Tibial artery (tissue), 4 donors: ENCODE data around the gene AADAT.

Experiments
- DNase-seq, 2 donors: peaks; one replicate each; pipeline ENCODE4 v3.0.0-alpha.2; 2019
- H3K27ac ChIP-seq, 2 donors: fragments of 200-600 bp; sonication (generic) in 1 of 2; 1 replicate in 1 of 2; 2 replicates in 1 of 2; pipeline ENCODE4 v1.5.1; 2018 to 2019; ENCODE audit warnings: mild to moderate bottlenecking in 1 of 2
- H3K27me3 ChIP-seq, 2 donors: fragments of 200-600 bp; sonication (generic) in 1 of 2; one replicate each; pipeline versions ENCODE4 v1.5.1 to v1.6.0; 2016 to 2019
- H3K36me3 ChIP-seq, 3 donors: fragments of 200-600 bp; sonication (generic) in 2 of 3; one replicate each; pipeline ENCODE4 v1.5.1; 2016 to 2019; ENCODE audit warnings: mild to moderate bottlenecking in 2 of 3
- H3K4me1 ChIP-seq, 4 donors: fragments of 200-600 bp; sonication (generic) in 2 of 4; 1 replicate in 3 of 4; 2 replicates in 1 of 4; pipeline ENCODE4 v1.5.1; 2016 to 2019
- H3K4me3 ChIP-seq, 2 donors: fragments of 200-600 bp; sonication (generic) in 1 of 2; 1 replicate in 1 of 2; 2 replicates in 1 of 2; pipeline ENCODE4 v1.5.1; 2018 to 2019; ENCODE audit warnings: mild to moderate bottlenecking in 2 of 2
- H3K9me3 ChIP-seq, 3 donors: fragments of 200-600 bp; sonication (generic) in 1 of 3; one replicate each; pipeline ENCODE4 v1.5.1; 2016 to 2019
- CTCF ChIP-seq, 2 experiments: fragments of 200-600 bp in 1 of 2; fragments of 450-650 bp in 1 of 2; IDR thresholded peaks; one replicate each; pipeline ENCODE4 v1.5.1; 2017 to 2019; ENCODE audit warnings: antibody characterized with exemption in 2 of 2, mild to moderate bottlenecking in 1 of 2, moderate library complexity in 1 of 2
- intact Hi-C: fragments of 100-400 bp; cut with DNase I; formaldehyde crosslinking; loops from one replicate; pipeline ENCODE4 v1.15.0; 2023; ENCODE audit warnings: low total_unique reads

AADAT gene

GRCh38 chr4:170089668-170090351 lies at the start of gene AADAT:
Gene AADAT (minus strand): TSS chr4:170089956. CDS start chr4:170089690, 266 bp downstream.
- H3K4me3 ChIP-seq: peak within 1 kb of the TSS; percentile 55 to 68
- peak; percentile 67 to 85 for DNase-seq
- H3K4me1 ChIP-seq: peaks cover 0 to 14% (median 9%) of the 10 kb centered on the region in 4 donors
- no peaks in the 10 kb centered on the region for H3K27me3 ChIP-seq
- peak; percentile 71 to 78 for TF ChIP-seq CTCF (IDR thresholded peaks at IDR 0.05)
- H3K36me3 ChIP-seq: peaks cover 3 to 13% (median 4%) of the 10 kb centered on the region in 3 donors
- H3K27ac ChIP-seq: peak within 1 kb of the TSS; percentile 59 to 63
- H3K9me3 ChIP-seq: no peaks in the 10 kb centered on the region
- intact Hi-C loops: no loop called here

- Histone ChIP-seq H3K9me3 (peaks cover 0 to 4% (median under 1%) of the 10 kb centered on the region in 3 donors), H3K36me3 (no peaks in the 10 kb centered on the region), H3K27me3 (no peaks in the 10 kb centered on the region), H3K27ac (no peak overlapping the region), H3K4me1 (no peaks in the 10 kb centered on the region), H3K4me3 (no peak overlapping the region)
- peak; percentile 73 to 77 for DNase-seq
- peak; percentile 63 to 69 for TF ChIP-seq CTCF (IDR thresholded peaks at IDR 0.05)
- intact Hi-C loops: no loop called here
These were observed 48.9 kb upstream of the AADAT start for GRCh38 chr4:170138580-170139194.

GRCh38 chr4:170137927-170138326 lies 48.2 kb upstream of the AADAT start:
- H3K4me3 ChIP-seq: no peak overlapping the region
- H3K27ac ChIP-seq: no peak overlapping the region
- peaks cover 0 to 9% (median 8%) of the 10 kb centered on the region in 3 donors for H3K9me3 ChIP-seq
- TF ChIP-seq CTCF (IDR thresholded peaks at IDR 0.05): no peak
- H3K36me3 ChIP-seq: no peaks in the 10 kb centered on the region
- intact Hi-C loops: no loop called here
- H3K27me3 ChIP-seq: no peaks in the 10 kb centered on the region
- no peak for DNase-seq
- H3K4me1 ChIP-seq: no peaks in the 10 kb centered on the region

- H3K36me3 ChIP-seq: no peaks in the 10 kb centered on the region
- intact Hi-C loops: no loop called here
- H3K4me1 ChIP-seq: no peaks in the 10 kb centered on the region
- DNase-seq: no peak
- H3K9me3 ChIP-seq: peaks cover 0 to 12% (median 9%) of the 10 kb centered on the region in 3 donors
- no peak for TF ChIP-seq CTCF (IDR thresholded peaks at IDR 0.05)
- H3K4me3 ChIP-seq: no peak overlapping the region
- H3K27ac ChIP-seq: no peak overlapping the region
- H3K27me3 ChIP-seq: no peaks in the 10 kb centered on the region
These were observed 47.7 kb upstream of the AADAT start for GRCh38 chr4:170137466-170137865.

- Histone ChIP-seq H3K36me3 (no peaks in the 10 kb centered on the region), H3K4me1 (no peaks in the 10 kb centered on the region), H3K27ac (no peak overlapping the region), H3K27me3 (no peaks in the 10 kb centered on the region), H3K4me3 (no peak overlapping the region), H3K9me3 (peaks cover 0 to 12% (median 9%) of the 10 kb centered on the region in 3 donors)
- intact Hi-C loops: no loop called here
- DNase-seq: no peak
- TF ChIP-seq CTCF (IDR thresholded peaks at IDR 0.05): no peak
These were observed 45.1 kb upstream of the AADAT start for GRCh38 chr4:170134821-170135220.
